ENCODE results near the gene SIMC1. TPM values are rescaled to one million over a fixed set of nuclear protein-coding genes. Genes with fewer than 3 reads are reported as not detected.

SIMC1 gene
- total and polyA plus RNA-seq, 2 of the 4 experiments (the other 2 are of a cell fraction), result 8.2 to 11.7 TPM

DNA sequence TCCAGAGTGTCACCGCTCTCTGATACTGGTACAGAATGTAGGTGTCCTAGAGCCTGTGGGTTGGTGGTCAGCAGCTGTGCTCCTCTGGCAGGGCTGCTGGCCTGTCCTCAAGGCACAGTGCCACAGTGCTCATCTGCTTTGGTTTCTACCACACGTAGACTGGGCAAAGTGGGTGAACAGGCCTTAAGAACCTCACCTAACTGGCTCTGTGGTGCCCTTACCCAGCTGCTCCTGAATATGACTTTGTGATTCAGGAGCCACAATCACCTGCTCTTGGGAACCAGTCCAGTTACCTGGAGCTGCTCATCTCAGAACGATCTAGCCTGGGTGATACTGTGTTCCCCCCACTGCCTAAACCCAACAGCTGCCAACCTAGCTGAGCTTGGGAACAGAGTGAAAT, 143.8 kb downstream of the SIMC1 start:
- H2BK20ac ChIP-seq (ENCODE audit: low read depth, low read length), result no peak overlapping the region
- no peaks in the 10 kb centered on the region for H3K9me3 ChIP-seq (ENCODE audit: control insufficient read depth, insufficient read depth, low read length)
- CTCF ChIA-PET, result no interaction called here
- no peak overlapping the region for H4K5ac ChIP-seq (ENCODE audit: low read depth, low read length)
- no peaks in the 10 kb centered on the region for H3K4me1 ChIP-seq (ENCODE audit: control insufficient read depth, insufficient read depth, low read length)
- H3K14ac ChIP-seq (replicated peaks; ENCODE audit: low read depth, low read length), result no peak overlapping the region
- no peaks in the 10 kb centered on the region for H3K27me3 ChIP-seq (ENCODE audit: control insufficient read depth, insufficient read depth, low read length)
- WGBS, 2 experiments (ENCODE audit: extremely low coverage in 2 of 2, insufficient read length in 1 of 2), result 100% methylated on average over 2 of the region's 3 CpGs; no CpG with 5 or more reads in 1 of the 2 experiments
- no peak overlapping the region for H2AK5ac ChIP-seq (ENCODE audit: low read depth, low read length)
- ATAC-seq (ENCODE audit: low read depth) (no peak), DNase-seq (no peak)
- H2BK5ac ChIP-seq (ENCODE audit: low read depth, low read length, poor library complexity, severe bottlenecking), result no peak overlapping the region
- peaks cover 8 to 18% of the 10 kb centered on the region in 2 experiments; a peak in 3 of 4 replicates for H3K79me1 ChIP-seq (ENCODE audit: low read depth in 1 of 2, low read length in 2 of 2)
- no peak overlapping the region for H2BK15ac ChIP-seq (ENCODE audit: low read depth, low read length)
- H3K9ac ChIP-seq (ENCODE audit: low read depth, low read length), result no peak overlapping the region
- POLR2A ChIA-PET (ENCODE audit: unreplicated experiment), result no interaction called here
- H3K4me3 ChIP-seq (ENCODE audit: insufficient read depth, low read depth, low read length), result no peak overlapping the region
- H3K4ac ChIP-seq (ENCODE audit: low read depth, low read length), result no peak overlapping the region
- no peak overlapping the region; a peak in 1 of 4 replicates for H4K8ac ChIP-seq (ENCODE audit: low read depth in 2 of 2, low read length in 2 of 2)
- H3K56ac ChIP-seq (ENCODE audit: extremely low read depth, insufficient read depth, low read length), result no peak overlapping the region
- peaks cover 38% of the 10 kb centered on the region for H3K36me3 ChIP-seq (ENCODE audit: control insufficient read depth, insufficient read depth, low read length)
- in situ Hi-C loops (cut with MboI; ENCODE audit: low sequenced_read_pairs) (no loop called here), intact Hi-C loops (cut with micrococcal nuclease) (no loop called here), dilution Hi-C loops (cut with HindIII; ENCODE audit: low sequenced_read_pairs, unreplicated experiment) (no loop called here)
- no peaks in the 10 kb centered on the region; the same call in 1 of the 2 replicates for H3K9me1 ChIP-seq (ENCODE audit: insufficient read depth, low read length)
- no peaks in the 10 kb centered on the region; the same call in 1 of the 2 replicates for H4K20me1 ChIP-seq (ENCODE audit: insufficient read depth, low read length)
- H3K18ac ChIP-seq (ENCODE audit: low read depth, low read length), result no peak overlapping the region
- BruUV-seq (replicated peaks), result no TSS peak
- TF ChIP-seq CHD1 (IDR thresholded peaks at IDR 0.05; ENCODE audit: low read depth, low read length), result no peak
- TF ChIP-seq MAZ (IDR thresholded peaks at IDR 0.05; ENCODE audit: borderline replicate concordance, low read depth, low read length), result no peak
- no peak for TF ChIP-seq CEBPB (IDR thresholded peaks at IDR 0.05; ENCODE audit: low read depth, low read length)
- no peak for TF ChIP-seq FOS (IDR thresholded peaks at IDR 0.05; ENCODE audit: low read depth, low read length)
- TF ChIP-seq, protein P1, sequence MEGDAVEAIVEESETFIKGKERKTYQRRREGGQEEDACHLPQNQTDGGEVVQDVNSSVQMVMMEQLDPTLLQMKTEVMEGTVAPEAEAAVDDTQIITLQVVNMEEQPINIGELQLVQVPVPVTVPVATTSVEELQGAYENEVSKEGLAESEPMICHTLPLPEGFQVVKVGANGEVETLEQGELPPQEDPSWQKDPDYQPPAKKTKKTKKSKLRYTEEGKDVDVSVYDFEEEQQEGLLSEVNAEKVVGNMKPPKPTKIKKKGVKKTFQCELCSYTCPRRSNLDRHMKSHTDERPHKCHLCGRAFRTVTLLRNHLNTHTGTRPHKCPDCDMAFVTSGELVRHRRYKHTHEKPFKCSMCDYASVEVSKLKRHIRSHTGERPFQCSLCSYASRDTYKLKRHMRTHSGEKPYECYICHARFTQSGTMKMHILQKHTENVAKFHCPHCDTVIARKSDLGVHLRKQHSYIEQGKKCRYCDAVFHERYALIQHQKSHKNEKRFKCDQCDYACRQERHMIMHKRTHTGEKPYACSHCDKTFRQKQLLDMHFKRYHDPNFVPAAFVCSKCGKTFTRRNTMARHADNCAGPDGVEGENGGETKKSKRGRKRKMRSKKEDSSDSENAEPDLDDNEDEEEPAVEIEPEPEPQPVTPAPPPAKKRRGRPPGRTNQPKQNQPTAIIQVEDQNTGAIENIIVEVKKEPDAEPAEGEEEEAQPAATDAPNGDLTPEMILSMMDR (conservative IDR thresholded peaks at IDR 0.05; ENCODE audit: low read depth, low read length), result no peak
- TF ChIP-seq RFX5 (IDR thresholded peaks at IDR 0.05; ENCODE audit: low read depth, low read length), result no peak
- TF ChIP-seq SMC3 (IDR thresholded peaks at IDR 0.05; ENCODE audit: low read depth, low read length), result no peak
- TF ChIP-seq MAFK (IDR thresholded peaks at IDR 0.05; ENCODE audit: low read depth, low read length), result no peak
- TF ChIP-seq, protein P2, sequence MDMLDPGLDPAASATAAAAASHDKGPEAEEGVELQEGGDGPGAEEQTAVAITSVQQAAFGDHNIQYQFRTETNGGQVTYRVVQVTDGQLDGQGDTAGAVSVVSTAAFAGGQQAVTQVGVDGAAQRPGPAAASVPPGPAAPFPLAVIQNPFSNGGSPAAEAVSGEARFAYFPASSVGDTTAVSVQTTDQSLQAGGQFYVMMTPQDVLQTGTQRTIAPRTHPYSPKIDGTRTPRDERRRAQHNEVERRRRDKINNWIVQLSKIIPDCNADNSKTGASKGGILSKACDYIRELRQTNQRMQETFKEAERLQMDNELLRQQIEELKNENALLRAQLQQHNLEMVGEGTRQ (IDR thresholded peaks at IDR 0.05; ENCODE audit: low read depth, low read length), result no peak
- TF ChIP-seq, protein P3, sequence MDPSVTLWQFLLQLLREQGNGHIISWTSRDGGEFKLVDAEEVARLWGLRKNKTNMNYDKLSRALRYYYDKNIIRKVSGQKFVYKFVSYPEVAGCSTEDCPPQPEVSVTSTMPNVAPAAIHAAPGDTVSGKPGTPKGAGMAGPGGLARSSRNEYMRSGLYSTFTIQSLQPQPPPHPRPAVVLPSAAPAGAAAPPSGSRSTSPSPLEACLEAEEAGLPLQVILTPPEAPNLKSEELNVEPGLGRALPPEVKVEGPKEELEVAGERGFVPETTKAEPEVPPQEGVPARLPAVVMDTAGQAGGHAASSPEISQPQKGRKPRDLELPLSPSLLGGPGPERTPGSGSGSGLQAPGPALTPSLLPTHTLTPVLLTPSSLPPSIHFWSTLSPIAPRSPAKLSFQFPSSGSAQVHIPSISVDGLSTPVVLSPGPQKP (IDR thresholded peaks at IDR 0.05; ENCODE audit: borderline replicate concordance, low read depth, low read length), result no peak
- no peak overlapping the region for H2AK9ac ChIP-seq (replicated peaks; ENCODE audit: low read depth, low read length, poor library complexity)
- H2AFZ ChIP-seq (replicated peaks; ENCODE audit: low read length, poor library complexity), result no peak overlapping the region
- no peak overlapping the region for H4K91ac ChIP-seq (ENCODE audit: insufficient read depth, low read depth, low read length)
- no peak overlapping the region for H2BK120ac ChIP-seq (ENCODE audit: low read depth, low read length)
- no peak overlapping the region for H3K4me2 ChIP-seq (ENCODE audit: low read depth, low read length)
- H3K23ac ChIP-seq (ENCODE audit: low read depth, low read length), result no peak overlapping the region
- no peak overlapping the region for H3K27ac ChIP-seq (ENCODE audit: insufficient read depth, low read length)

Measured in IMR-90 (cell line).